Retina (tissue), 1 donor: Measurements from ENCODE around the gene IL6ST.

ENCODE experiments used
- DNase-seq: peaks from one replicate; pipeline ENCODE4 v3.0.0-alpha.2; 2016

IL6ST gene

GRCh38 chr5:55918087-55919035 lies 76.4 kb downstream of the IL6ST start:
- no peak for DNase-seq

- DNase-seq, result no peak
Measured at GRCh38 chr5:55917402-55918086, 77.2 kb downstream of the IL6ST start.

GRCh38 chr5:55916986-55917385 lies 77.8 kb downstream of the IL6ST start:
- no peak for DNase-seq

- DNase-seq, result no peak
Measured at GRCh38 chr5:55915783-55916182, 79.0 kb downstream of the IL6ST start.

GRCh38 chr5:55914971-55915370 lies 79.8 kb downstream of the IL6ST start:
- DNase-seq, result no peak

GRCh38 chr5:55913466-55914413 lies 81.0 kb downstream of the IL6ST start:
- DNase-seq, result no peak

- no peak for DNase-seq
Measured at GRCh38 chr5:55911784-55912653, 82.7 kb downstream of the IL6ST start.

GRCh38 chr5:55908804-55909203 lies 86.0 kb downstream of the IL6ST start:
- DNase-seq, result no peak

- DNase-seq, result no peak
Measured at GRCh38 chr5:55907927-55908326, 86.8 kb downstream of the IL6ST start.

GRCh38 chr5:55905251-55905650 lies 89.5 kb downstream of the IL6ST start:
- DNase-seq, result no peak

- DNase-seq, result no peak
Measured at GRCh38 chr5:55904152-55904551, 90.6 kb downstream of the IL6ST start.

- DNase-seq, result no peak
Measured at GRCh38 chr5:55903121-55903701, 91.6 kb downstream of the IL6ST start.

GRCh38 chr5:55902696-55903095 lies 92.1 kb downstream of the IL6ST start:
- no peak for DNase-seq

- DNase-seq, result no peak
Measured at GRCh38 chr5:55900776-55901175, 94.0 kb downstream of the IL6ST start.

- no peak for DNase-seq
Measured at GRCh38 chr5:55900068-55900467, 94.7 kb downstream of the IL6ST start.

- DNase-seq, result no peak
Measured at GRCh38 chr5:55899344-55899743, 95.4 kb downstream of the IL6ST start.

GRCh38 chr5:55897905-55898304 lies 96.9 kb downstream of the IL6ST start:
- no peak for DNase-seq

GRCh38 chr5:55897206-55897894 lies 97.4 kb downstream of the IL6ST start:
- DNase-seq, result no peak

- DNase-seq, result no peak
Measured at GRCh38 chr5:55896663-55897062, 98.1 kb downstream of the IL6ST start.

GRCh38 chr5:55896238-55896637 lies 98.5 kb downstream of the IL6ST start:
- DNase-seq, result no peak

- DNase-seq, result no peak
Measured at GRCh38 chr5:55895346-55895745, 99.4 kb downstream of the IL6ST start.
